Activated CD4-positive, alpha-beta T cell treated with anti-CD3 and anti-CD28 coated beads for 1 hour (primary cell): ENCODE results near the gene ARRDC1.
"Not testable (repeated sequence)": the region's sequence is repeated elsewhere in the genome, so short reads cannot be mapped to it uniquely, and the experiment has no call there.

ENCODE experiments used
- DNase-seq: peaks from one replicate; pipeline ENCODE4 v3.0.0-alpha.2; 2020

Gene ARRDC1

DNA sequence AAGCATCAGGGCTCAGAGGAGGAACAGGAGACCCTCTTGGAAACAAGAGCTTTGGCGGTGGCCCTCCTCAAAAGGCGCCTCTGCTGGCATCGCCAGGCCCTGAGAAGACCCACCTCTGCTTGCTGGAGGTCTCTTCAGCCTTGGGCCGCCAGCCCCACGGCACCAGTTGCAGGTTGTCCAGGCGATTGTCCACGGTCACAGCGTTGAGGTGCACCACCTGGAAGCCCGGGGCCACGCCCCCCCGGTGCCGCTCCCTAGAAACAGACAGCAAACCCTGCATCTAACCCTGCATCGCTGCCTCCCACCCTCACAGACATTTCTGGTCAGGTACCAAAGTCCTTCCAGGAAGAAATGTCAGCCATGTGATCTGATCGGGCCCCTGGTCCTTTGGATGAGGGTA is 18.6 kb upstream of the ARRDC1 start:
- no peak for DNase-seq

DNA sequence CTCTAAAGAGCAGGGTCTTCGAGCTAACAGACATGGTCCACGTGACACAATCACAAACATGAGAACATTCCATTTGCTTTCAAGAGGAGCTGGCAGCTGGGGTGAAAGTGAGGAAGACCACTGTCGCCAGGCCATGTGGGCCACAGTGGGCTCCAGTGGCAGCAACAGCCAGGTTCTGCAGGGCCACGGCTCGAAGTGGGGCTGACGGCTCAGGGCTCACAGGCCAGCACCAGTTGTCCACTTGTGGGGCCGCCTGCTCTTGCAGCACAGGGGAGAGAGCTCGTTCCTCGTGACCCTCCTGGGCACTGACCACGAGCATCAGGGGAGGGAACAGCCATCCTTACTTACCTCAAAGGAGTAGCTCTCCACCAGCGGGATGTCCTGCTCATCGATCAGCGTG is 17.2 kb upstream of the ARRDC1 start:
- no peak for DNase-seq

DNA sequence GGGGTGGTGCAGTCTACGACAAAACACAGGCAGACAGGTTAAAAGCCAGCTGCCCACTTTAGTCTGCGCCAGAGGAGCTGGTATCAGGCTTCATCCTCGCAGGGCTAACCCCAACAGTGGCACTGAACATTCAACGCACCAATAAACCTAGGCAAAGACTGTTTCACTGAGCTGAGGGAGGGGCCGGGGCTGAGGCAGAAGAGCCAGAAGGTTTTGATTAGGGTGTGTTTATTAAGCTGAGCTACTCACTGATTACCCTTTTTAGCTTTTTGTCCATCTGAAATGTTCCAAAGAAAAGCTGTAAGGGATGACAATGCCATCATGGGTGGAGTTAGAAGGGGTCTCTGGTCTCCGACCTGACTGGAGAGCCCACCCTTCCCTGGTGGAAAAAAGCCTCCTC is 16.6 kb upstream of the ARRDC1 start:
- no peak for DNase-seq

DNA sequence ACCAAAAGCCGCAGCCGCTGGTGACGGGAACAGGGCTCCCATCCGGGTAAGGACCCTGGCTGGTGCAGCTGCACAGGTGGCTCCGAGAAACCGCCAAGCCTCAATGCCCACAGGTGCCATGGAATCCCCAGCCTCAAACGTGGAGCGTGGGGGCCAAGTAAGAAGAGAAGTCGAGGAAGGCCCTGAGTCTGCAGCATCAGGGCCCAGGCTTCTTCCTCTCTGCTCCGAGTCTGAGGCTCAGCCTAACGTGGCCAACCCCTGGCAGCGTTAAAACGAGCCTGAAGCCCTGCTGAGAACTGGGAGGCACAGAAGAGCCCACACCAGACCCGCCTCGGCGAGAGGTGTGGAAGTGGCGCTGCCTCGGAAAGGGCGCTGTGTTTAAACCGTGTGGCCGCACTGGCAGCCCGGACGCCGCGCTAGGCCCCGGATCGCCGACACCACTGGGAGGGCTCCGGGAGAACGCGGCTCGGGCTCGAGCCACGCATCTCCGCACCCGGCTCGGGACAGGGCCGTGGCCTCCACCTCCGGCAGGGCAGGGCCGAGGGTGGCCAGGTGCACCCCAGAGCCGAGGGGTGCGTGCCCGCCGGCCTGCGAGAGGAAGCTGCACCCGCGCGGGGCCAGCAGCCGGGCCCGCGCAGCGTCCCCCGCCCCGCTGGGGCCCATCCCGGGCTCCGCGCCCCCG is 15.9 kb upstream of the ARRDC1 start:
- no peak for DNase-seq

DNA sequence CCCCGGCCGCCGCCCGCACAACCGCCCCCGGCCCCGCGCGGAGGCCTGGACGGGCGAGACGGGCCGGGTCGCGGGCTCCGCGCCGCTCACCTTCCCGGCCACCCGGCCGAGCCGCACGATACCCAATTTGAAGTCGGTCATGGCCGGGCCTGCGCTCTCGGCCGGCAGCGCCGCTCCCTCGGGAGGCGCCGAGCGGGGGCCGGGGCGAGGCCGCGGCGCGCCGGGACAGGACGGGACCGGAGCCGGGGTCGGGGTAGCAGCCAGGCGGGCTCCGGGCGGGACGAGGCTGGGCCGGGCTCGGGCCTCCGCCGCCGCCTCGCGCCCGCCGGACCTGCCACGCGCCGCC is 15.4 kb upstream of the ARRDC1 start:
- no peak for DNase-seq

DNA sequence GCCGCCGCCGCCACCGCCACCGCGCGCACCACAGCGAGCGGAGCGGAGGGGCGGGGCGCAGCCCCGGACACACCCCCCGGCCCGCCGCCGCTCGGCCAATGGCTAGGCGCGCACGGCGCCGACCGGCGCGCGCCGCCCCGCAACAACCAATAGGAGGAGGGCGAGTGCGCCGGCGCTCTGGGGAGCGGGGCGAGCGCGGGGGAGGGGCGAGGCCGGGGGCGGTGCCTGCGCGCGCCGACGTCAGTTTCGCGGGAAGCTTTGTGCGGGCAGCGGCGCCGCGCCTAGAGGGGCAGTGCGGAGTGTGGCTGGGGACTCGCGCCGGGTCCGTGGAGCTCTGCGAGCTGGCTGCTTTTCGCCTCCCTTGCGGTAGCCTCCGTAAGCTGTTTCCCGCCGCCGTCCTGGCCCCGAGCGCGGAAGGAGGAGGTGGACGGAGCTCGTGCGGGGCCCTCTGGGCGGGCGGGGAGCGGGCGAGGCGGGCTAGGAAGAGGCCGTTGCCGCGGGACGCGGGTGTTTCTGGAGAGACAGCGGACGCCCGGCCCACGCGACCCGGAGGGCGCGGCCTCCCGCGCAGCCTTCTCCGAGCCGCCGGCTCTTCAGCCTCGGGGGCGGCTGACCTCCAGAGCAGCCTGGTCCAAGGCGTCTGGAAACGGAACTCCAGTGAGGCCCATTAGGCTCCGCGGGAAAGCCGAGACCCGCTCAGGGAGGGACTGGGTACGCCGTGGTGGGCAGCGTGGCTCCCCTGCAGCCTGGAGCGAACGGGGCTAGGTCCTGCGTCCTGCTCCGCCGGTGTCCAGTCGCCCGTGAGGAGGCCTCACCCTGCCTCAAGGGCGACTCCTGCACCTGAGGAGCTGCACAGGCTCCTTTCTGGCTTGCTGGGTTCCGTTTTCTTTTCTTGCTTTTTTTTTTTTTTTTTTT is 14.8 kb upstream of the ARRDC1 start, which contains the start of gene ZMYND19:
Gene ZMYND19 (minus strand): TSS at position 44 of the 915 bp plus-strand sequence. CDS start 249 bp downstream, outside the sequence.
- peak; percentile 85 for DNase-seq

DNA sequence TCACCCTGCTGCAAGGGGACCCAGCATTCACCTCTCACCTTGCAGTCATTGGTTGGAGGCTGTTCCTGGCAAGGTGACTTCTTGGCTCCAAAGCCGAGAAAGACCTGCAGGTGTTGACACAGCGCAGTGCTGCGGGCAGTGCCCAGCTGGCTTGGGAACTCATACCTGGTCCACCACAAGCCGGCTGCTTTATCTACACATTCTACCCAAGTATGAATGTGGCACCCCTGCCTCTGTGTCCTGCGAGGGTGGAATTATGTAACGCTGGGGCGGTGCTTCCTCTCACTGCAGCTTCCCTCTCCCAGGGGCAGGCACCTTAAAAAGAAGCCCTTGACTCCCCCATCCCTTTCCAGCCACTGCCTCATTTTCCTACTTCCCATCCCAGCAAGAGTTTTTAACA is 12.7 kb upstream of the ARRDC1 start:
- DNase-seq, result no peak

DNA sequence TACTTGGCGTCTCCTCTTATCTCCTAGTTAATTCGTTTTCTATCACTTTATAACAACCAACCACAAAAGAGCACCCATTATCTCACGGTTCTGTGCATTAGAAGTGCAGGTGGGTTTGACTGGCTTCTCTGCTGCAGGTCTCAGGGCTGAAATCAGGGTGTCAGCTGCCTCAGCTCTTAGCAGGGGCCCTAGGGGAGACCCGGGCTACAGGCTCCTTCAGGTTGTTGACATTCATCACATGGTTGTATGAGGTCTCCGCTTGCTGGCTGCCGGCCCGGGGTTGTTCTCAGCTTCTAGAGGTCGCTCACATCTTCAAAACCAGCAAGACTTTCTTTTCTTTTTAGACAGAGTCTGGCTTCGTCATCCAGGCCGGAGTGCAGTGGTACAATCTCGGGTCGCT is 12.3 kb upstream of the ARRDC1 start:
- no peak for DNase-seq

DNA sequence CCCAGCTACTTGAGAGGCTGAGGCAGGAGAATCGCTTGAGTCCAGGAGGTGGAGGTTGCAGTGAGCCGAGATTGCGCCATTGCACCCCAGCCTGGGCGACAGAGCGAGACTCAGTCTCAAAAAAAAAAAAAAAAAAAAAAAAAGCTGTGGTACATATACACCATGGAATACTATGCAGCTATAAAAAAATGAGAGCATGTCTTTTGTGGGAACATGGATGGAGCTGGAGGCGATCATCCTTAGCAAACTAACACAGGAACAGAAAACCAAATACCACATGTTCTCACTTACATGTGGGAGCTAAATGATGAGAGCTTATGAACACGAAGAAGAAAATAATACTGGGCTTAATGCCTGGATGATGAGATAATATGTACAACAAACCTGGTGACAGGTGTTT is 8.9 kb upstream of the ARRDC1 start:
- not testable (repeated sequence) for DNase-seq

DNA sequence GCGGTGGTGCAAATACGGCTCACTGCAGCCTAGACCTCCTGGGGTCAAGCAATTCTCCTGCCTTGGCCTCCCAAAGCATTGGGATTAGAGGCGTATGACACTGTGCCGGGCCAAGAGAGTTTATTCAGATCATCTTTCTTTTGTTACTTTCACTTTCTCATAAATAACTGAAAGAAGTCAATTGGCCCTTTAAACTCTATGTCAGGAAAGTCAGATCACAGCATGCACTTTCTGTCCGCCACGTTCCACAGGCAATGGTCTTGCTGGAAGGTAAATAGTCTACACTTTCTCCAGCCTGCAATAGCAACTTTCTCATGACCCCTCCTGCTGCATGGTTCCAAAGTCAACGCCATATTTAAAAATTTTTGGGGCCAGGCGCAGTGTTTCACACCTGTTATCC is 6.5 kb upstream of the ARRDC1 start:
- no peak for DNase-seq

DNA sequence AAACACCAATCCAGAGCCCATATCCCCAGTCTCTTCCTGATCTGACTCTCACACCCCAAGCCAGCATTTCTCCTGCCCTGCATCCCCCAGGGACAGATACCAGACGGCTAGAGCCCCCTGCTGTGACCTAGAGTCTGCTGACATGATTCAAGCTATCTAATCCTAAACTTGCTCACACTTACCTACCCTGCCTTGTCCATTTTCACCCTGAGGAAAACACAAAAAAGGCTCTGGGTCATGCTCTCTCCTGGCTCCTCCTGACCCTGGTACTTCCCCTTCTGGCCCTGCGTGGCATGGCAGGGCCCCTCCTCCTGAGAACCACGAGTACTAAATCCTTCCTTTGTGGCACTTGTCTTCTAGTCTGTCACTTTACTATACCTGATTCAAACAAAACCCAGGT is 2.8 kb upstream of the ARRDC1 start:
- no peak for DNase-seq

DNA sequence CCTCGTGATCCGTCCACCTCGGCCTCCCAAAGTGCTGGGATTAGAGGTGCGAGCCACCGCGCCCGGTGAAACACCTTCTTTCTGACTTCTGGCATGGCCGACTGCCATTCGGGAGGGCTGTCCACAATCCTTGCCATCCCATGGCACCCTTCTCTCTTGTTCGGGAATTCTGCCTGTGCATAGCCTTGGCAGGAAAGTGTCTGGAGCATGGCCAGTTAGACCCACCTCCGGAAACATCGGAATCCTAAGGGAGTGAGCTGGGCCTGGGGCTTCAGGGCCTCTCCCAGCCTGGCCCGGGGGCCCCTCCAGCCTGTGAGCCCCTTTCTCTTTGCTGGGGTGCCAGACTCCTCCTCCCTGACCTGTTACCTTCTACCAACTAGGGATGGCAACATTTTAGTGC is 1.6 kb upstream of the ARRDC1 start:
- DNase-seq, result no peak

DNA sequence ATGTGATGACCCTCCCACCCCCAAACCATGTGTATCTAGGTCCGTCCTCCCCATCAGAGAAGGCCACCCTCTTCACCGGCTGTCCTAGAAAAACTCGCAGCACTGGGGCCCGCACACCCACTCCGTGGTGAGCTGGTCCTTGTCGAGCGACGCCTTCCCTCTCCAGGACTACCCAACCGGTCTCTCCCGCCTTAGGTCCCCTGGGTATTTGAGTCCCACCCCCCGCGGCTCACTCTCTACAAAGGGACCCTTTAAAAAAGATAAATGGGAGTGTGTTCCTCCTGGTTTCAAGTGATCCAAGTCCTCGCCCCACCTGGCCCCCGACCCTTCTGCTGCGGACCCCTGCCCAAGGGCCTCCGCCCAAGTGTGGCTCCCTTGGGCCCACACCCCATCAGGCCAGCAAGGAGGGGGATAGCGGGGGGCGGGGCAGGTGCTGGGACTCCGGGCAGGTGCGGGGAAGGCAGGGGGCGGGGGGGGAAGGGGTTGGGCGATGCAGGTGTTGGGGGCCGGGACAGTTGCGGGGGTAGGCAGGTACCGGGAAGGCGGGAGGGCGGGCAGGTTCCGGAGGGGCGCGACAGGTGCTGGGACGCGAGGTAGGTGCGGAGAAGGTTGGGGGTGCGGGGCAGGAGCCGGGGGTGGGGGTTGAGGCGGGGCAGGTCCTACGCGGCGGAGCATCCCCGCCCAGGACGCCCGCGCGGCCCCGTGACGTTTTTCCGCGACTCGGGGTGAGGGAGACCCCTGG is 970 bp upstream of the ARRDC1 start:
- no peak for DNase-seq

DNA sequence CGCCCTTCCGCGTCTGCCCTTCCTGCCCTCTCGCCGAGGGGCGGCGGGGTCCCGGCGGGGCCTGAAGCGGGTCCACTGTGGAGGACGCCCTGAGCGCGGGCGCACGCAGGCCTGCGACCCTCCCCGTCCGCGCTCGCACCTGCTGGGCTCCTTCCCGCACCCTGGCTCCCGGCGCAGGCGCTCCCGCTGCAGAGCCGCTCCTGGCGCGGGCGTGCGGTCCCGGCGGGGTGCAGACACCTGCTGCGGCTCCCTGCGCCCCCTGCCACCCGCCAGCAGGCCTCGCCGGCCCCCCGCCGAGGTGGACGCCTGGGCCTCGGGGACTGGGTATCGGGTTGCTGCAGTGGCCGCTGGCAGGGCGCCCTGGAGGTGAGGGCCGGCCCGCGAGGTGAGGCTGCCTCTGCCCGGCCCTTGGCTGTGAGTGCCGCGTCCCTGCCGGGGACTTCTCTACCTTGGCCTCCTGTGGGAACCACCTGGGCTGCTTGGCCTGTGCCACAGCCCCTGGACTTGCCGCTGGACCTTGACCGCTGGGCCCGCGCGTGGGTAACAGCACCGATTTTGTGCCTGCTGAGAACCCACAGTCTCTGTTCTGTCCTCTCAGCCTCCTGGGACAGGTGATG is 627 bp downstream of the ARRDC1 start:
- no peak for DNase-seq

DNA sequence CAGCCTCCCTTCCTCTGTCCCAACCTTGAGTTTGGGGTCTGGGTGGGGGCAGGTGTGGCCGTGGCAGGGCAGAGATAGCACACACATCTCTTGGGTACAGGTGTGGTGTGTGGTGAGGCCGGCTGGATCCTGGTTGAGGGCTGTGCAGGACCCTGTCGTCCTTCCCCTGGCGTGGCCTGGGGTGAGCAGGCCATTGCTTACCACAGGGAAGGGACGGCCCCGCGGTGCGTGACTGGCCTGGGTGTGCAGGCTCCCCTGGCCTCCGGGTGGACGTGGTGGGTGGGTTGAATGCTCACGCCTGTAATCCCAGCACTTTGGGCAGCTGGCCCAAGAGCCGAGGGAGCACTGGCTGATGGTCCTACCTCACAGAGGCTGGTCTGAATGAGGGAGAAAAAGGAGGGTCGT is 1.2 kb downstream of the ARRDC1 start:
- DNase-seq, result no peak

DNA sequence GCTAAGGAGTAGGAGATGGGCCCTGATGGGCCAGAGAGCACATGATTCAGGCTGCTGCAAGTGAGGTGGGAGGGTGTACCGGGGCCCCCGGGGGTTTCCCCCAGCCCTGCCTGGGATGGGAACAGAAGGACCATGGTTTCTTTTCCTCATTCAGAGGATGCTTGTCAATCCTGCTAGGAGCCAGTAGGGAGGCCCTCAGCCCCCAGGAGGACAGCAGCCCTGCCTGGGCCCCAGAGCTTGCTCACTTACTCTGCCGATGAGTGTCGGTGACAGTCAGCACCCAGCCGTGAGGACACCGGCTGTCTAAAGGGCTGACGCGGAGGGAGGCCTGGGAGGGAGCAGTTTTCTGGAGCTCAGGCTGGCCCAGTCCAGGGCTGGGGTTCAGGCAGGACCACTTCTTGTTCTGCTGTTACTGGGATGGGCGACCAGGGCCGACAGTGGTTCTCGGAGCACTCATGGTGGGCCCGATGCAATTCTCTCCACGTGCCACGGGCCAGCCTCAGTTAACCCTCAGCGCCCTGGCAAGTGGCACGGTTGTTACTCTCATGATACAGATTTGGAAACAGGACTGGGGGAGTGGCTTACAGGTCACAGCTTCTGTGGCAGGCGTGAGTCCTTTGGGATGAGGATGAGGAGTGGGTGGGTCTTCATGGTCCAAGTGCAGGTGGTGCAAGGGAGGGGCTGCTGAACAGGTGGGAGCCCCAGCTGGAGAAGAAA is 1.8 kb downstream of the ARRDC1 start:
- no peak for DNase-seq

DNA sequence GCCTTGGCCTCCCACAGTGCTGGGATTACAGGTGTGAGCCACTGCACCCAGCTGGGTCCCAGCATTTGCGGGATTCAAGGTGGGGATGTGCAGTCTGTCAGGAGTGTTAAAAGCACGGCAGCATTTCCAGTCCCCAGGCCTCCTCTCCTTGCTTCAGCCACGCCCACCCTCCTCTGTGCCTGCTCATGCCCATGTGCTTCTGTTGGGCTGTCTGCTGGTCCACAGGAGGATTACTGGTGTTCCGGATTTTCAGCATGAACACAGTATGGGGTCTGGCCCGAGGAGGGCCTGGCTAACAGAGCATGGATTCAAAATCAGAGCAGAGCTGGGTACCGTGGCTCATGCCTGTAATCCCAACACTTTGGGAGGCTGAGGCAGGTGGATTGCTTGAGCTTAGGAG is 5.5 kb downstream of the ARRDC1 start:
- DNase-seq, result no peak

DNA sequence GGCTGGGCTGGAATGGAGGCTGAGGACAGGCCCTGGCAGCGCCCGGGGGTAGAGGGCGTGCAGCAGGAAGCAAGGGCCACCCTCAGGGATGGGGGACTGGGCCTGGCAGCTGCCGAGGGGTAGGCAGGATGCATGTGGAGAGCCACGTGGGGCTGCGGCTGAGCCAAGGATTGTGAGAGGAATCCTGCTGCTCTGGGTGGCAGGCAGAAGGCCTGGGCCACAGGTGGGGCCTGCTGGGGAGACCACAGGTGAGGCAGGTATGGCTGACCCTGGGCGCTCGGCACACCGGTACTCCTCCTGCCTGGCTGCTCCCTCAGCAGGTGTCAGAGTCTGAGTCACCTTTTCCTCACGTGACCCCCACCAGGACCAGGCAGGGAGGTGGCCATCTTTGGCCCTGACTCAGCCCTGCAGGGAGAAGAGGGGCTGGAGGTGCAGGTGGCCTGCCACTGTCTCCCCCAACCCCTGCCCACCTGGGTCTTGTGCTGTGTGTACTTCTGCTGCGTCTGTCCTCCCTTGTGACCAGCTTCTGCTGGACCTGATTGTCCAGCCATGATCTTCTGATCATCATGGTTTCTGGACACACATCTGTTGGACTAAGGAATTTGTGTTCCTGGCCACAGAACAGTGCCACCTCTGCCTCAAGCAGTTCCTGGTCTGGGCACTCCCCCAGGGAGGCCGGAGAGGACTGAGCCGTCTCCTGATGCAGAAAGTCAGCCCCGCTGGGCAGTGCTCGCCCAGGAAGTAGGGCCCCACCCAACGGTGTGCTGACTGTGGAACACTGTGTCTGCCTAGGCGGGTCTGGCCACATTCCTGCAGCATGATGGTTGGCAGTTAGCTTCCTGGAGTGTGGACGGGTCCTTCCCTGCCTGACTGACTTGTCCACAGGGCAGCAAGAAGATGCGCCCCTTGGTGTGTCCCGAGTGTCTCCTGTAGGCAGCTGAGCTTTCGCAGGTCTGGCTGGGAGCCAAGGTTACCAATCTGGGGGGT is 6.4 kb downstream of the ARRDC1 start:
- DNase-seq, result peak; percentile 28

DNA sequence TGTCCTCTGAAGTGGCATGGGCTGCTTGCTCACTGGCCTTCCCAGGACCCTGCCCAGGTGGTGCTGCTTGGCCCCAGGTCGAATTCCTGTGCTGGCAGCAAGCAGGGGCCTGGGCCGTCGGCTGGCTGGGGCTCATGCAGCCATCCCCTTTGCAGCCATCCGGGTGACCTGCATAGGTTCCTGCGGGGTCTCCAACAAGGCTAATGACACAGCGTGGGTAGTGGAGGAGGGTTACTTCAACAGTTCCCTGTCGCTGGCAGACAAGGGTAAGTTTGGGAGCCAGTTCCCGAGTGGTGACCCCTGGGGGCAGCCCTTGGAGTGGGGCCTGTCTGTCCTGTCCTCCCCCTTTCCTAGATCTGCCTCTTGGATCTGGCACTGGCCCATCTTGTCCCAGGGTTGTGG is 7.3 kb downstream of the ARRDC1 start:
- no peak for DNase-seq

DNA sequence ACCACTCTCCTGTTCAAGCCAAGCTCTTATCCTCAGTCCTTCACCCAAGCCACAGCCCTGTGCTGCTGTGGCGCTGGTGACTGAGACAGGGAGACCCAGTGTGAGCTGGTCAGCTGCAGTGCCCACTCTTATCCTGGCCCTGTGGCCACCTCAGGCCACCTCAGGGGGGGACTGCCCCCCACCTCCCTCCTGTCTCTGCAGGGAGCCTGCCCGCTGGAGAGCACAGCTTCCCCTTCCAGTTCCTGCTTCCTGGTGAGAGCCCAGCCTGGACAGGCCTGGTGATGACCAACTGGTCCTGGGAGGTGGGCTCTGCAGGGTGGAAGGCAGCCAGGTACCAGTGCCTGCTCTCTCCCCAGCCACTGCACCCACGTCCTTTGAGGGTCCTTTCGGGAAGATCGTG is 7.8 kb downstream of the ARRDC1 start:
- no peak for DNase-seq
